HG03520 (cell line): ENCODE results near the gene FAM168B.
A peak's percentile ranks its signal among the peaks of the same experiment; 100 is the strongest.
"Not testable (repeated sequence)": the region's sequence is repeated elsewhere in the genome, so short reads cannot be mapped to it uniquely, and the experiment has no call there.

Experiments used
- ATAC-seq: cut with Tn5 transposase; IDR thresholded peaks from one replicate; pipeline ENCODE4 v1.9.1; 2021; ENCODE audit warnings: mild to moderate bottlenecking, moderate library complexity; ENCODE audit not compliant: unreplicated experiment

FAM168B gene

GRCh38 chr2:131104487-131105155, 11.4 kb upstream of the FAM168B start:
- ATAC-seq = peak; percentile 68

DNA sequence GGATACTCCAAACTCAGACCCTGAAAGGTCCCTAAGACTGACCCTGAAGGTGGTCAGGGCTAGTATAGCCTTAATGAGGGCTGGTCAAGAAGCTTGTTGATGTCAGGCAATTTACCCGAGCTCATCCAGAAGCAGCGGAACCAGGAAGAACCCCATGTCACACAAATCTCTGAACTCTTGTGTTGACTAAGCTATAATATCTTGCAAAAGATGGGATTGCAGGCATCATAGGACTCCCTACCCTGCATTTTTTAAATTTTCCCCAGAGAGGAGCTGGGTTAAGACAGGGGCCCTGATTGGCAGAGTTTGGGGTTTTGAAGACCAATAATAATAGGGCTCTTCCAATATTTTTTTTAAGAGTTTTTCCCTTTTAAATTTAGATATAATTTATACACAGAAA, 9.9 kb upstream of the FAM168B start:
- no peak for ATAC-seq

- ATAC-seq = no peak
These were observed 1.4 kb upstream of the FAM168B start for GRCh38 chr2:131094463-131095281.

DNA sequence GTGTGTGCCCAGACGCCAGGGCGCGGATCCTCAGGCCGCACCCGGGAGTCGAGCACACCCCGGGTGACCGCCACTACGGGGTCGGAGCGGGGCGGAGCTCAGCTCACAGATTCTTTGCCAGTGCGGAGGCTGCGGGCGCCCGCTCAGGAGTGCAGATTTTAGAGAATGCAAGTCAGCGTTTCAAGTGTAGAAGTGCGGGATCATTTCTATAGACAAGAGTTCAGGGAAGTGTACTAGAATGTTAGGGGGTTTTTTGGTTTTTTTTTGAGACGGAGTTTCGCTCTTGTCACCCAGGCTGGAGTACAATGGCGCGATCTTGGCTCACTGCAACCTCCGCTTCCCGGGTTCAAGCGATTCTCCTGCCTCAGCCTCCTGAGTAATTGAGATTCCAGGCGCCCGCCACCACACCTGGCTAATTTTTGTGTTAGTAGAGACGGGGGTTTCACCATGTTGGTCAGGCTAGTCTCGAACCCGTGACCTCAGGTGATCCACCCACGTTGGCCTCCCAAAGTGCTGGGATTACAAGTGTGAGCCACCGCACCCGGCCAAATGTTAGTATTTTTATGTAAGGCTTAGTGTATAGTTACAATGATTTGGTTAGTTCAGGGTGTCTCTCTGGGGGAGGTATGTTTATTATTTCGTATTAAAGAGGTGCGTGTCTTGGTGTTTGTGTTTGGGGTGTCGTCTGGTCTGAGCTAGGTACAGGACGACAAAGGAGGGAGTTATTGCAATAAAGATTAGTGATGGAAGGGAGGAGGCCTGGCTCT, 619 bp upstream of the FAM168B start:
- peak; percentile 54 for ATAC-seq

- ATAC-seq = no peak
These were observed 728 bp downstream of the FAM168B start for GRCh38 chr2:131092458-131093005.

GRCh38 chr2:131085646-131086045, 7.6 kb downstream of the FAM168B start:
- ATAC-seq = no peak

- no peak for ATAC-seq
These were observed 12.1 kb downstream of the FAM168B start for GRCh38 chr2:131081190-131081589.

DNA sequence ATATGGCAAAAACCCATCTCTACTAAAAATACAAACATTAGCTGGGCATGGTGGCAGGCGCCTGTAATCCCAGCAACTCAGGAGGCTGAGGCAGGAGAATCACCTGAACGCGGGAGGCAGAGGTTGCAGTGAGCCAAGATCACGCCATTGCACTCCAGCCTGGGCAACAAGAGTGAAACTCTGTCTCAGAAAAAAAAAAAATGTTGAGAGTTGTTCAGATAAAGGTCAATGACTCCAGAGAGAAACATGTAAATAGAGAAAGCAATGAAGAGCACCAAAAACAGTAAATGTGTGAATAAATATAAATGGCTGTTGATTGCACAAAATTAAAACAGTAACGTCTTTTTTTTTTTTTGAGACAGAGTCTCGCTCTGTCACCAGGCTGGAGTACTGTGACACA, 13.3 kb downstream of the FAM168B start:
- ATAC-seq = not testable (repeated sequence)

DNA sequence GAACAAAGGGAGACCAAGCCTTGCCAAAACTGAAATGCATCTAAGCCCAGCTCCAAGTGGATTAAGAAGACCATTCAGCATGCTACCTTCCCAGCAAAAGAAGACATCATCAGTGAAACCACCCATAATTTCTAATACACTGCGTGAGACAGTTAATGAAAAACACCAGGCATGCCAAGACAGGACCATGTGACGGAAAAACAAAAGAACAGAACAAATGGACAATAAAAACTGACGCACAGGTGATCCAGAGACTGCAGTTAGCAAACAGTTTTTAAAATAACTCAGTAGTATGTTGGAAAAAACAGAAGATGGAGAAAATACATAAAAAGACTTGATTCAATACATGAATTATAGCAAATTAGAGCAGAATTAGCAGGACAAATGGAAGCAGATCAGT, 15.3 kb downstream of the FAM168B start:
- ATAC-seq = no peak

DNA sequence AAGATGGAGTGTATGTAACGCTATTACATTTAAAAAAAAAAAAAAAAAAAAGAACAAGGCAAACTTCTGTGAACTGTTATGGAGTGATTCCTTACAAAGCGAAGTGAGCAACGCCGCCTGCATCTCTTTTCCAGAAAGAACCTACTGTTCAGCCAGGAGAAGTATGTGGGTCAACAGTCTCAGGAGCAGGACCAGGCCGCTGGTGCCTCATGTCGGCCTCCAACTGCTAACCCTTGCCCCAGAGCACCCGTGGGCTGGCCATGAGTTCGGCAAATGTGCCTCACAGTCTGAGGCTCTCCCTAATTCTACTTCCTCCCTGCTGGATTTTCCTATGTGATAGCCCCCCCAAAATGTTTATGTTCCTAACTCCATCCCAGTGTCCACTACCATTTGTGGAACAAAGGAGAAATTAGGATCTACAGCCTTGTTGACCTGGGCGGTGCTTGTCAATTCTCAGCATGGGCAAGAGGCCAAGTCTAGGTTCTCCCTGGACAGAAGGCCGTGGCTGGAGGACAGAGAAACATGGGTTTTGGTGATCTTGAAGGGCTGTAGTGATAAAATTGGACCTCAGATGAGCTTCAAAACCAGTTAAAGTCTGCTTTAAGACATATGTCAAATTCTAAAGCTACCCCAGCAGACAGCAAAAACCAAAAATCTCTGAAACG, 15.9 kb downstream of the FAM168B start:
- ATAC-seq = no peak

- ATAC-seq = no peak
These were observed 16.6 kb downstream of the FAM168B start for GRCh38 chr2:131076707-131077106.

DNA sequence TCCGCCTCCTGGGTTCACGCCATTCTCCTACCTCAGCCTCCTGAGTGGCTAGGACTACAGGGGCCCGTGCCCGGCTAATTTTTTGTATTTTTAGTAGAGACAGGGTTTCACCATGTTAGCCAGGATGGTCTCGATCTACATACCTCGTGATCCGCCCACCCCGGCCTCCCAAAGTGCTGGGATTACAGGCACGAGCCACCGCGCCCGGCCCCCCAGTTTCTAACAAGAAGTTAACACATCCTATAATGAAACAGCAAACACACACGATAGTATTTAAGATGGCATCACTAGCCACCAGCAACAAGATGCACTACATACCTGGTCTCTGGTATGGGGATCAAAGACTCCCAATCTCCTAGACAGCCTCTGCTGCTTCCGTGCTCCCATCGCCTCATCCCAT, 17.7 kb downstream of the FAM168B start:
- not testable (repeated sequence) for ATAC-seq

- not testable (repeated sequence) for ATAC-seq
These were observed 25.1 kb downstream of the FAM168B start for GRCh38 chr2:131068172-131068571.

DNA sequence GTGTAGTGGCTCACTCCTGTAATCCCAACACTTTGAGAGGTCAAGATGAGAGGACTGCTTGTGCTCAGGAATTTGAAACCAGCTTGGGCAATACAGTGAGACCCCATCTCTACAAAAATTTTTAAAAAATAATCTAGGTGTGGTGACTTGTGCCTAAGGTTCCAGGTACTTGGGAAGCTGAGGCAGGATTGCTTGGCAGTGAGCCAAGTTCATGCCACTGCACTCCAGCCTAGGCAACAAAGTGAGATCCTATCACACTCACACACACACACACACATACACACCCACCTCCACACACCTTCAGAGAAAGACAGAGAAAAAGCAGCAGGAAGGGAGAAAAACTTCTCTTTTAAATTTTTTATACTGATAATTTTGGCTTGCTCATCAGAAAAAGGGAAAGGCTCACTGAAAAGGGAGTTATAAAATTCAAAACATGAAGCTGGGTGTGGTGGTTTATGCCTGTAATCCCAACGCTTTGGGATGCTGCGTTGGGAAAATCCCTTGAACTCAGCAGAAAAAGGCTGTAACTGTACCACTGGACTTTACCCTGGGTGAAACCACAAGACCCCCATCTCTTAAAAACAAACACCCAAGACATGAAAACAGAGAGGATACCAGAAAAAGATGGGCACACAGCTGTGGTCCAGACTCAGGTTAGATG, 25.7 kb downstream of the FAM168B start:
- no peak for ATAC-seq

DNA sequence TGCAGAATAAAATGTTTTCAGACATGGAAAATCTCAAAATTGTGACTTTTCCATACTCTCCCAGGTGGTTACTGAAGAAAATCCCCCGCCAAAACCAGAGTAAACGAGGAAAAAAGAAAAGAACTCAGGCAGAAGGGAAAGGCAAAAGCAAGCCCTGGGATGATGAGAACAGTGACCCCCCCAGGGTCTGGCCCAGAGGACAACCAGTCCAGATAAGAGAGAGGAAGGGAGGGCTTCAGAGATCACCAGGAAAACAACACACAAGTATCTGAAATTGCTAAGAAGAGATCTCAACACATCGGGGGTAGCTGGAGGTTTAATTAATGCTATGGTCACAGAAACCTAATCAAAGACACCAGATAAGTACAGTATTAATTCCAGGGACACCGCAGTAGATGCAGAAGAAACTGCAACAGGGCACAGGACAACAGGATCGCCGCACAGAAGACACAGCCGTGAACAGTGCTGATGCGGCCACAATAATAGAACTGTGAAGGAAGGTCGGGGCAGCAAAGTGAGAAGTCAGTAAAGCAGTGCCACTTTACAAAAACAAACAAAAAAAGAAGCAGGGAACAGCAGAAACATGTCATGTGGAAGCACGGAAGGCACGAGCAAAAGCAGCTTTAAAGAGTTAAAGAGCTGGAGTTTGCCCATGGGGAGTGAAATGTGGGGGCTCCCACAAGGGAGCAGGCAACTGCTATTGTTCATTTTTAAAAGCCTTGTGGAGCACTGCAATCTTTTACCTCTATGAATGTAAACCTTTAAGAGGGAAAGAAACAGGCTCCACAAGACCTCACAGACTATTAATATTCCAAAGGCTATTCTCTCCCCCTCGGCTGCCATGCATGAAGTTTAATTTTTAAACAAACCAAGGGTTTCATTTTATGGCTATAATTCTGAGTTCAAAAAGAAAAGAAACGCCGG, 28.4 kb downstream of the FAM168B start:
- ATAC-seq = no peak

DNA sequence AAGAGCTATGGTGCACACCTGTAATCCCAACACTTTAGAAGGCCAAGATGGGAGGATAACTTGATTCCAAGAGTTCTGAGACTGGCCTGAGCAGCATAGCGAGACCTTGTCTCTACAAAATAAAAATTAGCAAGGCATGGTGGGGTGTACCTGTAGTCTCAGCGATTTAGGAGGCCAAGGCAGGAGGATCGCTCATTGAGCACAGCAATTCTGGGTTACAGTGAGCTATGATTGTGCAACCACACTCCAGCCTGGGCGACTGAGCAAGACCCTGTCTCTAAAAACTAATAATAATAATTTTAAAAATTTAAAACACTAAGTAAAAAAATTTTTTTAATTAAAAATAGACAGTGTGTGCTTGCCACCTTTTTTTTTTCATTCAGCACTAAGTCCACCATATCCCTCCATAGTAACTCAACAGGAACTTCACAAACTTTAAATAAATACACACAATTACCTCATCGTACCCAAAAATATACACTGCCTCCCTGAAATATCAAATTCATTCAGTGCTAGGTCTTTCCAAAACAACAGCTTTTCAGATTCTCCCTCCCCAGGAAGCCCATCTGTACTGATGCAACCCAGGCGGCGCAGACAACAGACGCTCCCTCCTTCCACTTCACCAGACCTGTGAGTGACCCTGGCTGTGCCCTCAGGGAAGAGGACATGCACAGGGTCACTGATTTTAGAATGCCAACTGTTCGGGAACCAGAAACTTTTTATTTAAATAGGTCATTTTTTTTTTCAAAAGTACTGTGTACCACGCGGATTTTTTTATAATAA, 29.6 kb downstream of the FAM168B start:
- ATAC-seq = no peak

DNA sequence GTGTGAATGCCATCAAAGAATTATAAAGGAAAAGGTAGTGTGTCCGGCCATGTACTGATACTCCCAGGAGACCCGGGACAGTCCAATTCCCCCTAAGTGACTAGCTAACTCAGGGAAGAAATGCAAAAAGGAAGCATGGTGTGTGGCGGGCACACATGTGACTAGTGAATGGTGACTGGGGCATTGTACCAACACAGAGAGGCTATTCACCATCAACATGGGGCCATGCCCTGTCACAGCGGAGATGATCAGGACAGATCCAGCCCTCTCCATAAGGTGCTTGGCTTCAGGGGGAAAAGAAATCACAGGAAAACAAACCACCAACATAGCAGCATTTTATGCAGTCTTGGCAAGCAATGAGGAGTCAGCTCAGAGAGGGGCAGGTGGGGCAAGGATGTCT, 34.3 kb downstream of the FAM168B start:
- no peak for ATAC-seq

DNA sequence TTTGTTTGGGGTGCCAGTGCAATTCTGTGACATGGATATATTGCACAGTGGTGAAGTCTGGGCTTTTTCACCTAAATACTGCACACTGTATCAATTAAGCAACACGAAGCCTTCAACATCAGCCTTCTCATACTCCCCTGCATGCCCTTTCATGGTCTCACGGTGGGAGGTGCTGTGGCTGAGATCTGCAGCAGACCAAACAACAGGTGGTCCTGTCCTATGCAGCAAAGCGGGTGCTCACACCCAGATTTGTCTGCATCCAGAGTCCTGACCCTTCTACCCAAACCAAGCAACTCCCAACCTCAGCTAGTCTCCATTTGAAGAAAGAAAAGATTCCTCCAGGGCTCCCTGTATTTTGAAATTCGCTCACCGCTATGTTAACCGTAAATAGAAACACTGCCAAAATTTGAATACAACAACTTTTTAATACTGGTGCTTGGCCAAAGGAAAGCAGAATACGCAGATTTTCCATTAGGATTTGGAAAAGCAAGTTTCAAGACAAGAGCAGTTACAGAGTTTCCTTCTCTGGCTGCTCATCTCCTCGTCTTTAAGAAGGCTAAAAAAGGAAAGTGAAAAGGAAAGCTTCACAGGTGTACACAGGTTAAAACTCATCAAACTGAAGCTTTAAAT, 34.9 kb downstream of the FAM168B start:
- no peak for ATAC-seq
